Mesenchymal stem cell (in vitro differentiated cells and primary cell): ENCODE results near the gene BRSK1.

Experiments
- DNase-seq: peaks from one replicate; pipeline ENCODE4 v3.0.0-alpha.2; 2013
- H2AFZ ChIP-seq: one replicate; pipeline ENCODE4 v1.6.1; 2013; ENCODE audit warnings: low read depth, mild to moderate bottlenecking, control low read depth, inconsistent platforms, low read length, moderate library complexity
- H2AK5ac ChIP-seq: 2 replicates; pipeline ENCODE4 v1.6.1; 2013; ENCODE audit warnings: low read length, moderate library complexity, mild to moderate bottlenecking, inconsistent platforms; ENCODE audit not compliant: severe bottlenecking
- H2BK120ac ChIP-seq: one replicate; pipeline ENCODE4 v1.6.1; 2013; ENCODE audit warnings: low read depth, mild to moderate bottlenecking, inconsistent platforms, low read length, moderate library complexity
- H2BK12ac ChIP-seq, 2 experiments: one replicate each; pipeline ENCODE4 v1.6.1; 2013; ENCODE audit warnings: inconsistent platforms in 2 of 2, low read length in 2 of 2, mild to moderate bottlenecking in 2 of 2, moderate library complexity in 2 of 2, control low read depth in 1 of 2
- H2BK15ac ChIP-seq: one replicate; pipeline ENCODE4 v1.6.1; 2013; ENCODE audit warnings: mild to moderate bottlenecking, low read depth, inconsistent platforms; ENCODE audit not compliant: poor library complexity, severe bottlenecking
- H2BK5ac ChIP-seq: 2 replicates; pipeline ENCODE4 v1.6.1; 2013; ENCODE audit warnings: low read depth, mild to moderate bottlenecking, low read length, control low read depth, inconsistent platforms; ENCODE audit not compliant: poor library complexity, severe bottlenecking
- H3K14ac ChIP-seq, 2 experiments: one replicate each; pipeline ENCODE4 v1.6.1; 2013; ENCODE audit warnings: inconsistent platforms in 2 of 2, low read length in 2 of 2, control low read depth in 1 of 2, mild to moderate bottlenecking in 1 of 2, moderate library complexity in 1 of 2
- H3K18ac ChIP-seq, 2 experiments: one replicate each; pipeline ENCODE4 v1.6.1; 2013; ENCODE audit warnings: inconsistent platforms in 2 of 2, low read length in 2 of 2, control low read depth in 1 of 2, low read depth in 1 of 2, mild to moderate bottlenecking in 1 of 2
- H3K23ac ChIP-seq, 2 experiments: one replicate each; pipeline ENCODE4 v1.6.1; 2013; ENCODE audit warnings: inconsistent platforms in 2 of 2, low read length in 2 of 2, mild to moderate bottlenecking in 2 of 2, moderate library complexity in 2 of 2, control low read depth in 1 of 2
- H3K27ac ChIP-seq: 2 replicates; pipeline ENCODE4 v1.5.1; 2013; ENCODE audit warnings: mild to moderate bottlenecking, moderate library complexity, low read length, control low read depth, inconsistent platforms; ENCODE audit not compliant: poor library complexity, severe bottlenecking
- H3K27me3 ChIP-seq, 2 experiments: 2 replicates each; pipeline versions ENCODE4 v1.6.1 to v1.7.0; 2013; ENCODE audit warnings: low read length in 2 of 2, mild to moderate bottlenecking in 2 of 2, moderate library complexity in 2 of 2, control low read depth in 1 of 2, inconsistent platforms in 1 of 2; ENCODE audit not compliant: control insufficient read depth in 1 of 2, insufficient read depth in 1 of 2
- H3K36me3 ChIP-seq, 2 experiments: 2 replicates each; pipeline versions ENCODE4 v1.6.1 to v1.7.0; 2013; ENCODE audit warnings: low read length in 2 of 2, control low read depth in 1 of 2, inconsistent platforms in 1 of 2, low read depth in 1 of 2, mild to moderate bottlenecking in 1 of 2; ENCODE audit not compliant: insufficient read depth in 2 of 2, control insufficient read depth in 1 of 2
- H3K4ac ChIP-seq, 2 experiments: one replicate each; pipeline ENCODE4 v1.6.1; 2013; ENCODE audit warnings: inconsistent platforms in 2 of 2, low read length in 2 of 2, mild to moderate bottlenecking in 2 of 2, moderate library complexity in 2 of 2, control low read depth in 1 of 2, low read depth in 1 of 2
- H3K4me1 ChIP-seq: 2 replicates; pipeline ENCODE4 v1.6.1; 2013; ENCODE audit warnings: low read depth, low read length, control low read depth; ENCODE audit not compliant: control insufficient read depth, insufficient read depth
- H3K4me2 ChIP-seq: 2 replicates; pipeline ENCODE4 v1.6.1; 2013; ENCODE audit warnings: low read length, mild to moderate bottlenecking, inconsistent platforms; ENCODE audit not compliant: poor library complexity, severe bottlenecking
- H3K4me3 ChIP-seq, 2 experiments: 2 replicates each; pipeline versions ENCODE4 v1.5.1 to v1.7.0; 2013; ENCODE audit warnings: low read length in 2 of 2, mild to moderate bottlenecking in 2 of 2, control low read depth in 1 of 2, low read depth in 1 of 2; ENCODE audit not compliant: insufficient read depth in 1 of 2
- H3K79me1 ChIP-seq: replicated peaks from 2 replicates; pipeline ENCODE4 v1.6.1; 2013; ENCODE audit warnings: mild to moderate bottlenecking, control low read depth, low read length, inconsistent platforms; ENCODE audit not compliant: poor library complexity, severe bottlenecking
- H3K9ac ChIP-seq: 2 replicates; pipeline ENCODE4 v1.7.0; 2013; ENCODE audit warnings: mild to moderate bottlenecking, low read length, moderate library complexity
- H3K9me3 ChIP-seq: 2 replicates; pipeline ENCODE4 v1.7.0; 2013; ENCODE audit warnings: mild to moderate bottlenecking, low read length; ENCODE audit not compliant: control insufficient read depth
- H4K8ac ChIP-seq: one replicate; pipeline ENCODE4 v1.6.1; 2013; ENCODE audit warnings: inconsistent platforms, mild to moderate bottlenecking, low read length, moderate library complexity
- H4K91ac ChIP-seq: one replicate; pipeline ENCODE4 v1.6.1; 2013; ENCODE audit warnings: mild to moderate bottlenecking, low read length, inconsistent platforms
- WGBS: methylation state at CpG from one replicate; pipeline ENCODE4 v1.1.7; 2013; ENCODE audit warnings: mixed read lengths; 5-methylcytosine and 5-hydroxymethylcytosine counted together

BRSK1 gene

DNA sequence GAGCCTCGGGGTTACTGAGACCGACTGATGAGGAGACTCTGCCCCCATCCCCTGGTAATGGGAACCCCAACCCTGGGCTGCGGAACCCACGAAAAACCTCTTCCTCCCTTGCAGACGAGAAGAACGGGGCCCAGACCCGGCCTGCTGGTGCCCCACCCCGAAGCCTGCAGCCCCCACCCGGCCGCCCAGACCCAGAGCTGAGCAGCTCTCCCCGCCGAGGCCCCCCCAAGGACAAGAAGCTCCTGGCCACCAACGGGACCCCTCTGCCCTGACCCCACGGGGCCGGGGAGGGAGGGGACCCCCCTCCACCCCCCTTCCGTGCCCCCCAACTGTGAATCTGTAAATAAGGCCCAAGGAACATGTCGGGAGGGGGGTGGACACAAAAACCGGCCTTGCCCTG is 28.0 kb downstream of the BRSK1 start:
- H3K14ac ChIP-seq: no peak overlapping the region
- no peak overlapping the region for H3K4me2 ChIP-seq

DNA sequence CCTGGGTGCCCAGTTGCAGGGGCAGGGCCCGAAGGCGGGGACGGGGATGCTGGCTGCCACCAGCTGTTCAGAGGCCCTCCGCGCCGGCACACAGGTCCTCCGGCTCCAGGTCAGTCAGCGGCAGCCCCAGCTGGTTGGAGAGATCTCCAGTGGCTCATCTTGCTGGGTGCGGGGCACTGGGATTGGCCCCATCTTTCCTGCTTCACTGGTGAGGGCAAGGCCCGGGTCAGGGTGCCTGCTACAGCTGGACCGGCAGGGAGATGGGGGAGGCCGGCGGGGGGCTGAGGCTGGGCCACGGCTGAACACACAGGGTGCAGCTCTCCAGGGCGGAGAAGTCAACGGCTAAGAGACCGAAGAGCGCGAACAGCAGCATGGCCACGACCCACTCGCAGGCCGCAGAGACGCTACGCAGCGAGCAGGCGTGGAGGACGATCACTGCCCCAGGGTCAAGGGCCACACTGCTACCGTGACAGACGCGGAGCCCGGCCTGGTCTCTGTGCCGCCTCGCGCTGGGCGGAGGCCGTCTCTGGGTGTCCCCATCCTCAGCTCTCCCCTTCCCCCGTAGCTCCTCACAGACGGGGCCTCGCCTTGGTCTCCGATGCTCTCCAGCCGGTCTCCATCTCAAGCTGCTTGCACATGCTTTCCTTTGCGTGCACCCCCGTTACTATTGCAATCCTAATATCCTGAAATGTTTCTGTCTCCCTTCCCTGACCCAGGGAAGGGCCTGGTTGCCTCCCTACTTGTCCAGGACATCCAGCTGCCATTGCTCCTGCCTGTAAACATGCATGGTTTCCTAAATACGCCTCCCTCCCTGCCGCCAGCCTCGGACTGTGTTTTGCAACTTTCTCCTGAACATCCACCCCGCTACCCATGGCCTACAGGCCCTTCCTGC is 29.1 kb downstream of the BRSK1 start:
- 93% methylated on average over 47 of the region's 47 CpGs for WGBS

More for the DNA sequence above, 28.0 kb downstream of the BRSK1 start:
- Histone ChIP-seq H2BK15ac (no peak overlapping the region), H3K79me1 (no peaks in the 10 kb centered on the region), H3K4ac (no peak overlapping the region), H4K91ac (no peak overlapping the region), H3K36me3 (peaks cover 14 to 45% of the 10 kb centered on the region in 2 experiments), H3K27me3 (no peaks in the 10 kb centered on the region), H3K4me3 (no peak overlapping the region), H2AFZ (no peak overlapping the region), H3K18ac (no peak overlapping the region), H3K27ac (no peak overlapping the region), H3K9ac (no peak overlapping the region), H2BK12ac (no peak overlapping the region), H3K9me3 (peaks cover 3% of the 10 kb centered on the region), H3K4me1 (peaks cover 5% of the 10 kb centered on the region), H3K23ac (no peak overlapping the region), H2BK120ac (no peak overlapping the region), H4K8ac (no peak overlapping the region), H2AK5ac (no peak overlapping the region), H2BK5ac (no peak overlapping the region)
- no peak for DNase-seq
- WGBS: over 99% methylated on average over 12 of the region's 18 CpGs

GRCh38 chr19:55314396-55314795 is 30.6 kb downstream of the BRSK1 start:
- no peak overlapping the region for H3K23ac ChIP-seq
- H4K91ac ChIP-seq: no peak overlapping the region
- H2BK5ac ChIP-seq: no peak overlapping the region
- no peak overlapping the region for H2BK120ac ChIP-seq
- H2AFZ ChIP-seq: no peak overlapping the region
- H3K18ac ChIP-seq: no peak overlapping the region
- H4K8ac ChIP-seq: no peak overlapping the region
- no peak for DNase-seq
- no peak overlapping the region for H3K4me3 ChIP-seq
- 92% methylated on average over 8 of the region's 8 CpGs for WGBS
- H3K27me3 ChIP-seq: no peaks in the 10 kb centered on the region
- H2AK5ac ChIP-seq: no peak overlapping the region
- no peak overlapping the region for H3K27ac ChIP-seq
- no peak overlapping the region for H3K4me2 ChIP-seq
- no peak overlapping the region for H3K9ac ChIP-seq
- H3K4ac ChIP-seq: no peak overlapping the region
- peaks cover 3% of the 10 kb centered on the region for H3K9me3 ChIP-seq
- no peak overlapping the region for H2BK15ac ChIP-seq
- H3K79me1 ChIP-seq: no peaks in the 10 kb centered on the region
- no peak overlapping the region for H2BK12ac ChIP-seq
- H3K36me3 ChIP-seq: peaks cover 5 to 31% of the 10 kb centered on the region in 2 experiments
- H3K4me1 ChIP-seq: peaks cover 5% of the 10 kb centered on the region
- no peak overlapping the region for H3K14ac ChIP-seq

More for the DNA sequence above, 29.1 kb downstream of the BRSK1 start:
- H3K23ac ChIP-seq: peak overlapping the region in 1 of 2 experiments; percentile 65
- no peak overlapping the region for H3K4ac ChIP-seq
- peaks cover 3% of the 10 kb centered on the region for H3K9me3 ChIP-seq
- no peak overlapping the region for H3K18ac ChIP-seq
- H2AFZ ChIP-seq: no peak overlapping the region
- no peaks in the 10 kb centered on the region for H3K79me1 ChIP-seq
- no peak overlapping the region for H2BK15ac ChIP-seq
- H2BK12ac ChIP-seq: no peak overlapping the region
- no peak overlapping the region for H4K91ac ChIP-seq
- no peak overlapping the region for H3K27ac ChIP-seq
- H3K4me3 ChIP-seq: peak overlapping the region in 1 of 2 experiments; percentile 20
- no peak for DNase-seq
- no peak overlapping the region for H2BK120ac ChIP-seq
- H3K14ac ChIP-seq: peak overlapping the region in 1 of 2 experiments; percentile 76
- no peak overlapping the region for H3K9ac ChIP-seq
- peaks cover 10 to 41% of the 10 kb centered on the region in 2 experiments for H3K36me3 ChIP-seq
- H4K8ac ChIP-seq: no peak overlapping the region
- peaks cover 5% of the 10 kb centered on the region for H3K4me1 ChIP-seq
- H2AK5ac ChIP-seq: no peak overlapping the region
- H3K27me3 ChIP-seq: no peaks in the 10 kb centered on the region
- H3K4me2 ChIP-seq: no peak overlapping the region
- H2BK5ac ChIP-seq: no peak overlapping the region

- Histone ChIP-seq H3K27ac (no peak overlapping the region), H3K4me3 (no peak overlapping the region), H3K79me1 (no peaks in the 10 kb centered on the region), H2AK5ac (no peak overlapping the region), H2BK5ac (no peak overlapping the region), H3K9me3 (peaks cover 3% of the 10 kb centered on the region), H3K9ac (no peak overlapping the region), H3K4ac (no peak overlapping the region), H2BK15ac (no peak overlapping the region), H3K14ac (no peak overlapping the region), H3K27me3 (peaks cover 0 to 13% of the 10 kb centered on the region in 2 experiments), H3K36me3 (peaks cover 0 to 18% of the 10 kb centered on the region in 2 experiments), H2AFZ (no peak overlapping the region), H3K4me1 (peaks cover 10% of the 10 kb centered on the region), H3K23ac (no peak overlapping the region), H2BK12ac (no peak overlapping the region), H4K91ac (no peak overlapping the region), H4K8ac (no peak overlapping the region), H2BK120ac (no peak overlapping the region), H3K4me2 (no peak overlapping the region), H3K18ac (no peak overlapping the region)
- WGBS: 88% methylated on average over 13 of the region's 13 CpGs
- DNase-seq: no peak
Observed at GRCh38 chr19:55315956-55316525, 32.2 kb downstream of the BRSK1 start.
